Common myeloid progenitor, CD34-positive (primary cell): Measurements from ENCODE around the gene AFF4.

Source experiments
- CTCF ChIA-PET: fragments of 350-600 bp; sonication (Branson Sonifier 250); formaldehyde crosslinking; loops from one replicate; lab custom pipeline; 2021; ENCODE audit warnings: antibody characterized with exemption; lab: Charles Lee
- POLR2A ChIA-PET: fragments of 350-600 bp; sonication (Branson Sonifier 250); formaldehyde crosslinking; loops from one replicate; lab custom pipeline; 2021; ENCODE audit warnings: antibody characterized with exemption; lab: Charles Lee
- DNase-seq, 3 donors: peaks; one replicate each; pipeline versions ENCODE4 v3.0.0 to v3.0.0-alpha.2; 2013
- H3K27ac ChIP-seq, 2 experiments: 1 replicate in 1 of 2; 2 replicates in 1 of 2; pipeline ENCODE4 v1.7.0; 2013; ENCODE audit warnings: inconsistent platforms in 2 of 2, low read length in 2 of 2, mild to moderate bottlenecking in 2 of 2, low read depth in 1 of 2, moderate library complexity in 1 of 2; ENCODE audit not compliant: severe bottlenecking in 2 of 2, insufficient read depth in 1 of 2, poor library complexity in 1 of 2
- H3K27me3 ChIP-seq, 5 experiments: replicated peaks in 2 of 5; 1 replicate in 3 of 5; 2 replicates in 2 of 5; pipeline versions ENCODE4 v1.6.1 to v1.7.0; 2013; ENCODE audit warnings: low read length in 4 of 5, mild to moderate bottlenecking in 2 of 5, moderate library complexity in 2 of 5, inconsistent platforms in 1 of 5; ENCODE audit not compliant: insufficient read depth in 5 of 5, control insufficient read depth in 4 of 5
- H3K36me3 ChIP-seq, 4 experiments: 1 replicate in 2 of 4; 2 replicates in 2 of 4; pipeline versions ENCODE4 v1.6.1 to v1.7.0; 2013; ENCODE audit warnings: low read length in 3 of 4, control low read depth in 1 of 4, mild to moderate bottlenecking in 1 of 4; ENCODE audit not compliant: control insufficient read depth in 4 of 4, insufficient read depth in 4 of 4
- H3K4me1 ChIP-seq, 4 experiments: 1 replicate in 3 of 4; 2 replicates in 1 of 4; pipeline versions ENCODE4 v1.6.1 to v1.7.1; 2013; ENCODE audit warnings: low read length in 3 of 4, mild to moderate bottlenecking in 3 of 4, control low read depth in 1 of 4, inconsistent platforms in 1 of 4, moderate library complexity in 1 of 4; ENCODE audit not compliant: control insufficient read depth in 4 of 4, insufficient read depth in 4 of 4; ENCODE audit errors: control extremely low read depth in 1 of 4
- H3K4me3 ChIP-seq, 7 experiments: 1 replicate in 4 of 7; 2 replicates in 3 of 7; pipeline versions ENCODE4 v1.5.1 to v1.7.0; 2013; ENCODE audit warnings: mild to moderate bottlenecking in 7 of 7, low read length in 6 of 7, moderate library complexity in 6 of 7, inconsistent platforms in 2 of 7, low read depth in 2 of 7, control low read depth in 1 of 7; ENCODE audit not compliant: insufficient read depth in 4 of 7, control insufficient read depth in 1 of 7; ENCODE audit errors: extremely low read depth in 1 of 7
- H3K9me3 ChIP-seq, 5 experiments: 1 replicate in 4 of 5; 2 replicates in 1 of 5; pipeline versions ENCODE4 v1.6.1 to v1.7.1; 2013; ENCODE audit warnings: low read length in 4 of 5, mild to moderate bottlenecking in 2 of 5, inconsistent platforms in 1 of 5, low read depth in 1 of 5, moderate library complexity in 1 of 5; ENCODE audit not compliant: control insufficient read depth in 4 of 5, insufficient read depth in 2 of 5; ENCODE audit errors: control extremely low read depth in 1 of 5
- WGBS: methylation state at CpG from one replicate; pipeline ENCODE4 v1.1.5; 2013; ENCODE audit not compliant: insufficient coverage; 5-methylcytosine and 5-hydroxymethylcytosine counted together

The AFF4 gene

GRCh38 chr5:132825834-132826391 lies 137.5 kb downstream of the AFF4 start:
- 12% methylated on average over 33 of the region's 43 CpGs for WGBS
- H3K27ac ChIP-seq: no peak overlapping the region
- ChIA-PET CTCF (interaction anchor here (1.0 to 7.8 kb wide), 7 partner anchors 17 to 320 kb away, joined by 3 to 86 read pairs (median 5); partner anchors contain the start of gene LEAP2), POLR2A (interaction anchor here (1.2 kb wide), 1 partner anchor 41 kb away, joined by 3 read pairs; the partner anchor contains the start of genes GDF9 and UQCRQ)
- H3K9me3 ChIP-seq: no peaks in the 10 kb centered on the region
- no peaks in the 10 kb centered on the region for H3K36me3 ChIP-seq
- H3K27me3 ChIP-seq: peaks cover 0 to 80% (median 46%) of the 10 kb centered on the region in 5 experiments
- peak in 1 of 3 donors; percentile 33 for DNase-seq
- H3K4me3 ChIP-seq: peak overlapping the region in 5 of 7 experiments; percentile 18 to 70 (median 60)
- peaks cover 0 to 35% (median 30%) of the 10 kb centered on the region in 4 experiments for H3K4me1 ChIP-seq
